Stimulated activated CD4-positive, alpha-beta T cell treated with anti-CD3 and anti-CD28 coated beads, Interleukin-15, amount 100 ng/mL, for 1 hour (primary cell): ENCODE measurements around the gene PTPRS.
A peak's percentile ranks its signal among the peaks of the same experiment; 100 is the strongest.

Experiments used
- DNase-seq, 2 donors: peaks; one replicate each; pipeline ENCODE4 v3.0.0-alpha.2; 2020; ENCODE audit warnings: low read depth in 1 of 2, low spot score in 1 of 2

Gene PTPRS

DNA sequence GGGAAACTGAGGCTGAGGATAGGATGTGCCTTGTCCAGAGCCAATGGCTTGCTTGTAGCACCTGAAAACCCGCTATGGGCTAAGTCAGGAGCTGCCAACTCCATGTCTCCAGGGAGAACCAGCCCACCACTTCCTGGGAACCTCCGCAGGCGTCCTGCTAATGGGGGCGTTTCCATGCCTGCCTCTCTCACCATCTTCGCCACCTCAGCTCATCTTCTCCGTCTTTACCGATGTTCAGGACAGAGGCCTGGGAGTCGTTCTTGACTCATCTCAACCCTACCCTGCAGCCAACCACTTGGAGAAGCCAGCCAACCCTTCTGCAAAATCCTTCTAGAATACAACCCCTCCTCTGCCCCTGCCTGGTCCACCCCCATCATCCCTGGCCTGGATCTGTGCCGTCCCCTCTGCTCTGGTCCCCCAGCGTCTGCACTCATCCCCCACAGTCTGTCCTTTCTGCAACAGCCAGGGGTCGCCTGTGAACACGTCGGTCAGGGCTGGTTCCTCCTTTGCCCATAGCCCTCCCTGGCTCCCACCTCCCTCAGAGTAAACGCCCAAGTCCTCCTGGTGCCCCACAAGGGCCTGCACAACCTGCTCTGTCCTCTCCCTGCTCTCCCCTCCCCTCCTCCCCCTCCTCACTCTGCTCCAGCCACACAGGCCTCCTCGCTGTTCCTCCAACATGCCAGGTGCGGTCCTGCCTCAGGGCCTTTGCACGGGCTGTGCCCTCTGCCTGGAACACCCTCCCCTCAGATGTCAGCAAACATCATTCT, 31.0 kb downstream of the PTPRS start:
- no peak for DNase-seq

- no peak for DNase-seq
Measured at GRCh38 chr19:5308451-5309437, 31.9 kb downstream of the PTPRS start.

- DNase-seq, result no peak
Measured at GRCh38 chr19:5307655-5308054, 33.0 kb downstream of the PTPRS start.

DNA sequence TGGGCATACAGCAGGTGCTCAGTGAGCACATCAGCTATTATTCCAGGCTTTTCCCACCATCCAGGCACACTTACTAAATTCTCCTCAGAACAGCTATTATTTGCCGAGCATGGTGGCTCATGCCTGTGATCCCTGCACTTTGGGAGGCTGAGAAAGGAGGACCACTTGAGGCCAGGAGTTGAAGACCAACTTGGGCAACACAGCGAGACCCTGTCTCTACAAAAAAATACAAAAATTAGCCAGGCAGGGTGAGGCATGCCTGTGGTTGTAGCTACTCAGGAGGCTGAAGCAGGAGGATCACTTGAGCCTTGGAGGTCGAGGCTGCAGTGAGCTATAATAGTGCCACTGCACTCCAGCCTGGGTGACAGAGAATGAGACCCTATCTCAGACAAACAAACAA, 35.4 kb downstream of the PTPRS start:
- DNase-seq, result no peak

GRCh38 chr19:5304486-5304885, 36.1 kb downstream of the PTPRS start:
- no peak for DNase-seq

DNA sequence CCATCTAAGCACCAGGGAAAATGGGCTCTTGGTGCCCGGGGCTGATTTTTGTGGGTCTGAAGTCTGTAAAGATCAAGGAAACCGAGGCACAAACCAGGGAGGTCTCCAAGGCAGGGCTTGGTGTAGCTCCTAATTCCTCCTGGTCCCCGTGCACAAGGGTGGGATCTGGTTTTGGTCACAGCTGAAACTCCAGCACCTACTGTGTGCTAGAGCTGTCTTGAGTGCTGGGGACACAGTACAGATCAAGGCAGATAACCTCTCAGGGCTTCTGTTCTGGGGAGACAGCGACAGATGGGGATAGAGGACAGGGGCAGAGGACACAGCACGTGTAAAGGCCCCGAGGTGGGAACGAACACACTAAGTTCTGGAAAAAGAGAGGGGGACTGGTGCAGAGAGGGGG, 37.4 kb downstream of the PTPRS start:
- DNase-seq, result no peak

DNA sequence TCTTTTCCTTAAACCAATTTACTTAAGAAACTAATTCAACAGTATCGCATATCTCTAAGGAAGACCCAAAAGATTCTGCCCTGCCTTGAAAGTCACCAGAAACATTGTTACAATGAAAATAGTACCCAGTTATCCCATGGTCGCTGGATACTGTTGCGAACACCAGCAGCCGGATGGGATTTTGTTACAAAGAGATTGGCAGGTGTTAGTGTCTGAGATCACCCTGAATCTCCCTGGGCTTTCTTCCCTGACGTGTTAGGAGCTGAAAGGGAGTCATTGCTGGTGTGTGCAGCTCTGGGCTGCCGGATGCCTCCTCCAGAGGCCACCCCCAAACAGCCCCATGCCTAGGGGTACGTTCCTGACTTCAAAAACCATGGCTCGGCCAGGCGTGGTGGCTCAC, 38.2 kb downstream of the PTPRS start:
- no peak for DNase-seq

- DNase-seq, result no peak
Measured at GRCh38 chr19:5299137-5299536, 41.5 kb downstream of the PTPRS start.

- DNase-seq, result no peak
Measured at GRCh38 chr19:5298471-5298901, 42.1 kb downstream of the PTPRS start.

DNA sequence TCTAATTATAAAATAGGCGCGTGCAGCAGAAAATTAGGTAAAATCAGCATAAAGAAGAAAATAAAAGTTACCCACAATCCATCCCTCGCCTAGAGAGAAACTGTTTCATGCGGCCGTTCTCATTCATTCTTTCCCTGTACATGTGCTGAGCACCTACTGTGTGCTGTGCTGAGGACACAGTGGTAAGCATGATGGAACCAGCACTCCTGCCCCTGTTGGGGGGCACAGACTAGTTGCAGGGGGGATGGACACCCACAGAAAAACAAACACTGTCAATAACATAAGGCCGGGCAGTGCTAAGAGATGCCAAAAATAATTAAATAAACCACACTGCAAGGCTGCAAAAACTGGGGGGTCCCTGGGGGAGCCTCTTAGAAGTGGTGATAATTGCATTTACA, 43.3 kb downstream of the PTPRS start:
- no peak for DNase-seq

DNA sequence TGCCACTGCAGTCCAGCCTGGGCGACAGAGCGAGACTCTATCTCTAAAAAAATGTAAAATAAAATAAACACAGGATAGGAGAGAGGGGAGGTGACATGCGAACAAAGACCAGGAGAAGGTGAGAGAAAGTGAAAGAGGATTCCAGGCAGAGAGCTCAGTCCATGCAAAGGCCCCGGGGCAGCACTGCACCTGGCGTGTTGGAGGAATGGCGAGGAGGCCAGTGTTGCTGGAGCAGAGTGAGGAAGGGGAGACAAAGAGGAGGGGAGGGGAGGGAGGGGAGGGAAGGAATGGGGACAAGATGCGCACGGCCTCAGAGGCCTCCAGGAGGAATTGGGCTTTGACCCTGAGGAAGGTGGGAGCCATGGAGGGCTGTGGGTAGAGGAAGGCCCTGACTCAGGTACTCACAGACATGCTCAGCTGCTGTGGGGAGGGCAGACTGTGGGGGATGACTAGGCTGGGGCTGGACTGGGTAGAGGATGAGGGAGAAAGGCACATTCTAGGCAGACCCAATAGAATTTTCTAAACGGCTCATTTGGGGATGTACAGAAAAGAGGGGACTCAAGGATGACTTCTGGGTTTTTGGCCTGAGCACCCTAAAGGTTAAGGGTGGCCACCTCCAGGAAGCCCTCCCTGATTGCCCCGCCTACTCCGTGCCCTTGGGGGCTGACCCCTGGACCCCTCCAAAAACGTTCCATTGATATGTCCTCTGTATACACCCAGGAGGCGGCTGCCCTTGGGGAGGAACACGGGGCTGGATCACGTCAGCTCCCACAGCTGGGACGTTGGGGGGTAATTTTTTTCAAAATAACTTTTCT, 43.9 kb downstream of the PTPRS start:
- no peak for DNase-seq

DNA sequence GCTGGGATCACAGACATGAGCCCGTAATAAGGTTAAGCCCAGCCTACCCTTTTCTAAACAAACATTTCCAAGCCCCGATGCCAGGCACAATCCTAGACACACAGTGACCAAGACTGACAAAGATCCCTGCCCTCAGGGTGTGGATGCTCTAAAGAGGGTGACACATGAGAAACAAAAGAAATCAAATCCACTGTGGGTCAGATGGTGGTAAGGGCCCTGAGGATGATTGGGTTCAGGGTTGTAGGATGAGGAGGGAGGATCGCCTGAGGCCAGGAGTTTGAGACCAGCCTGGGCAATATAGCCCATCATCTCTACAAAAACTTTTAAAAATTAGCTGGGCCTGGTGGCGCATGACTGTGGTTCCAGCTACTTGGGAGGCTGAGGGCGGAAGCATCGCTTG, 44.6 kb downstream of the PTPRS start:
- no peak for DNase-seq

- no peak for DNase-seq
Measured at GRCh38 chr19:5294403-5295160, 46.0 kb downstream of the PTPRS start.

GRCh38 chr19:5293612-5294378, 46.8 kb downstream of the PTPRS start:
- no peak for DNase-seq

- DNase-seq, result peak; percentile 13 to 44
Measured at GRCh38 chr19:5292822-5293611, 47.6 kb downstream of the PTPRS start.

GRCh38 chr19:5292453-5292821, 48.2 kb downstream of the PTPRS start:
- DNase-seq, result no peak

DNA sequence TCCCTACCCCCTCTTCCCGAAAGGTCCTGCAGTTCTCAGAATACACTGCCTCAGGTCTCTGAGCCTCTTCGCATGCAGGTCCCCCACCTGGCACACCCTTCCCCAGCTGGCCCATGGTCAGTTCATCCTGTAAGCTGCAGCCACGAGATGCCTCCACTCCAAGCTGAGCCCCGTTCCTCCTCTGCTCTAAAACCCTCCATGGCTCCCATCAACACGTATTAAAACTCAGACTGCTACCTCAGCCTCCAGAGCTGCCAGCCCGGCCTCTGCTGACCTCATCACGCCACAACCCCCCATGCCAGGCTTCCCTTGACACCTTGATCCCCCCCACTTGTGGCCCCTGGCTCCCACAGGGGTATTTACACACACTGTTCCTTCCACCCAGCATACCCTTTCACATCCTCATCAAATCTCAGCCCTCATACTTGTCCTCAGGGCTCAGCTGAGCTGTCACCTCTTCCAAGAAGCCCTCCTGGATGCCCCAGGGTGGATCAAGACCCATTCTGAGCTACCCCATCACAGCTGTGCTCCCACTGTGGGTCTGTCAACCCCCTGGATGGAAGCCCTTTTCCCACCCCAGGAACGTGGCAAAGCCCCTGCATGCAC, 48.9 kb downstream of the PTPRS start:
- DNase-seq, result no peak
